Natural killer cell (primary cell): ENCODE results near the gene PCGF3. TPM values are rescaled to one million over a fixed set of nuclear protein-coding genes. Genes with fewer than 3 reads are reported as not detected.

Source experiments
- ATAC-seq, 3 donors: fragments of 150-1000 bp in 2 of 3; fragments of 200-7000 bp in 1 of 3; cut with Tn5 transposase; 1 replicate in 1 of 3; 2 replicates in 2 of 3; pipeline ENCODE4 v1.10.0; 2021; ENCODE audit warnings: mild to moderate bottlenecking in 2 of 3, moderate library complexity in 2 of 3
- DNase-seq, 2 donors: peaks; one replicate each; pipeline versions ENCODE4 v3.0.0 to v3.0.0-alpha.2; 2013 to 2021; ENCODE audit warnings: mixed read lengths in 1 of 2
- H3K27ac ChIP-seq: one replicate; pipeline ENCODE4 v1.5.1; 2013; ENCODE audit warnings: mild to moderate bottlenecking, low read length
- H3K27me3 ChIP-seq: one replicate; pipeline ENCODE4 v1.6.1; 2013; ENCODE audit warnings: low read length; ENCODE audit not compliant: control insufficient read depth, insufficient read depth
- H3K36me3 ChIP-seq: one replicate; pipeline ENCODE4 v1.6.1; 2013; ENCODE audit warnings: low read length; ENCODE audit not compliant: control insufficient read depth, insufficient read depth
- H3K4me1 ChIP-seq: one replicate; pipeline ENCODE4 v1.6.1; 2013; ENCODE audit warnings: low read length; ENCODE audit not compliant: control insufficient read depth, insufficient read depth
- H3K4me3 ChIP-seq: one replicate; pipeline ENCODE4 v1.5.1; 2013; ENCODE audit warnings: low read length
- H3K9me3 ChIP-seq: one replicate; pipeline ENCODE4 v1.6.1; 2013; ENCODE audit warnings: low read length; ENCODE audit not compliant: control insufficient read depth, insufficient read depth
- H3K27ac Mint-ChIP-seq, 2 donors: one replicate each; pipeline ENCODE4 v1.8.0; 2022; ENCODE audit warnings: mild to moderate bottlenecking in 2 of 2, mixed read lengths in 2 of 2, moderate library complexity in 1 of 2
- H3K27me3 Mint-ChIP-seq, 2 donors: one replicate each; pipeline ENCODE4 v1.8.0; 2022; ENCODE audit warnings: low read depth in 2 of 2, mixed read lengths in 2 of 2
- H3K36me3 Mint-ChIP-seq: one replicate; pipeline ENCODE4 v1.8.0; 2022; ENCODE audit warnings: mixed read lengths
- H3K4me1 Mint-ChIP-seq, 2 donors: one replicate each; pipeline ENCODE4 v1.8.0; 2022; ENCODE audit warnings: mixed read lengths in 2 of 2
- H3K4me3 Mint-ChIP-seq: one replicate; pipeline ENCODE4 v1.8.0; 2022; ENCODE audit warnings: mild to moderate bottlenecking, moderate library complexity, mixed read lengths
- H3K9me3 Mint-ChIP-seq, 2 donors: one replicate each; pipeline ENCODE4 v1.8.0; 2022; ENCODE audit warnings: mixed read lengths in 2 of 2
- CTCF ChIP-seq: fragments of 200-600 bp; IDR thresholded peaks from one replicate; pipeline ENCODE4 v1.8.0; 2022; ENCODE audit warnings: antibody characterized with exemption
- WGBS: methylation state at CpG from one replicate; pipeline ENCODE4 v1.1.7; 2013; ENCODE audit warnings: missing lambda C conversion rate; ENCODE audit not compliant: insufficient coverage; 5-methylcytosine and 5-hydroxymethylcytosine counted together
- intact Hi-C: fragments of 100-400 bp; cut with micrococcal nuclease; formaldehyde crosslinking; loops from one replicate; pipeline ENCODE4 v1.14.2; 2022
- total RNA-seq, 4 donors: library from RNA; stranded (reverse); fragments of 120-200 nt in 1 of 4; gene quantifications; one replicate each; pipeline versions ENCODE4 v1.2.3 to v1.2.4, GENCODE V29; 2013 to 2022

The PCGF3 gene
- total RNA-seq, 3 donors from 2014 or later (not counting 1 experiment from before 2014, with no cell fraction given): 71.2 to 101 (median 97.2) TPM

GRCh38 chr4:660401-660800 is 45.2 kb upstream of the PCGF3 start:
- H3K4me1 ChIP-seq: peaks cover 24% of the 10 kb centered on the region
- H3K27ac ChIP-seq: no peak overlapping the region
- intact Hi-C loops: no loop called here
- no peak for DNase-seq
- Mint-ChIP-seq H3K4me3 (no peak overlapping the region), H3K4me1 (peaks cover 5 to 17% of the 10 kb centered on the region in 2 donors), H3K27ac (no peak overlapping the region), H3K36me3 (no peaks in the 10 kb centered on the region), H3K9me3 (peaks cover 0 to 2% of the 10 kb centered on the region in 2 donors), H3K27me3 (no peaks in the 10 kb centered on the region)
- no peaks in the 10 kb centered on the region for H3K36me3 ChIP-seq
- ATAC-seq: no peak
- TF ChIP-seq CTCF: no peak
- 94% methylated on average over 10 of the region's 10 CpGs for WGBS
- H3K4me3 ChIP-seq: no peak overlapping the region
- no peaks in the 10 kb centered on the region for H3K9me3 ChIP-seq
- H3K27me3 ChIP-seq: no peaks in the 10 kb centered on the region

GRCh38 chr4:661231-661630 is 44.4 kb upstream of the PCGF3 start:
- no peak for DNase-seq
- Histone ChIP-seq H3K27me3 (no peaks in the 10 kb centered on the region), H3K9me3 (no peaks in the 10 kb centered on the region), H3K27ac (no peak overlapping the region), H3K4me1 (peaks cover 24% of the 10 kb centered on the region), H3K4me3 (no peak overlapping the region), H3K36me3 (no peaks in the 10 kb centered on the region)
- intact Hi-C loops: no loop called here
- 100% methylated on average over 3 of the region's 3 CpGs for WGBS
- TF ChIP-seq CTCF: no peak
- no peak for ATAC-seq
- Mint-ChIP-seq H3K4me3 (no peak overlapping the region), H3K36me3 (no peaks in the 10 kb centered on the region), H3K4me1 (peaks cover 5 to 20% of the 10 kb centered on the region in 2 donors), H3K27me3 (no peaks in the 10 kb centered on the region), H3K27ac (no peak overlapping the region), H3K9me3 (peaks cover 0 to 2% of the 10 kb centered on the region in 2 donors)

- intact Hi-C loops: no loop called here
- Mint-ChIP-seq H3K4me3 (peak overlapping the region; percentile 89), H3K9me3 (peaks cover 0 to 2% of the 10 kb centered on the region in 2 donors), H3K4me1 (peaks cover 5 to 20% of the 10 kb centered on the region in 2 donors), H3K36me3 (no peaks in the 10 kb centered on the region), H3K27me3 (no peaks in the 10 kb centered on the region), H3K27ac (peak overlapping the region; percentile 14 to 89)
- no peak for TF ChIP-seq CTCF
- DNase-seq (no peak), ATAC-seq (no peak)
- H3K4me3 ChIP-seq: no peak overlapping the region
- no peaks in the 10 kb centered on the region for H3K9me3 ChIP-seq
- H3K36me3 ChIP-seq: no peaks in the 10 kb centered on the region
- no peak overlapping the region for H3K27ac ChIP-seq
- no peaks in the 10 kb centered on the region for H3K27me3 ChIP-seq
- WGBS: 97% methylated on average over 42 of the region's 42 CpGs
- H3K4me1 ChIP-seq: peaks cover 24% of the 10 kb centered on the region
Measured at GRCh38 chr4:661881-662761, 43.5 kb upstream of the PCGF3 start.
